ENCODE results near the gene CCDC7.

DNA sequence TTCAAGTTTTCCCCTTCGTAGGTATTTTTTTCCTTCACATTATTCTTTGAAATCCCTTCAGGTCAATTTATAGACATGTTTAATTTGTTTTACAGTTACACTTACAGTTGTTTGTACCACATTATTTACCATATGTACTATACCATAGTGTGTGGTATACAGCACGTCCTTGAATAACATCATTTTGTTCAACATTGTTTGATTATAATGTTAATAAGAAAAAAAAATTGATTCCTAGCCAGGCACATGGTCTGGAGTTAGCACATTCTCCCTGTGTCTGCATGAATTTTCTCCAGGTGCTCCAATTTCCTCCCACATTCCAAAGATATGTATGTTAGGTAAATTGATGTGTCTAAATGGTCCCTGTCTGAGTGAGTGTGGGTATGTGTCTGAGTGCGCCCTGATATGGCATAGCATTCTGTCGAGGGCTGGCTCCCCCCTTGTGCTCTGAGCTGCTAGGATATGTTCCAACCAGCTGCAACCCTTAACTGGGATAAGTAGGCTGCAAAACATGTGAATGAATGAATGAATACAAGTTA is 247.6 kb downstream of the CCDC7 start:
- TF ChIP-seq, protein P1, sequence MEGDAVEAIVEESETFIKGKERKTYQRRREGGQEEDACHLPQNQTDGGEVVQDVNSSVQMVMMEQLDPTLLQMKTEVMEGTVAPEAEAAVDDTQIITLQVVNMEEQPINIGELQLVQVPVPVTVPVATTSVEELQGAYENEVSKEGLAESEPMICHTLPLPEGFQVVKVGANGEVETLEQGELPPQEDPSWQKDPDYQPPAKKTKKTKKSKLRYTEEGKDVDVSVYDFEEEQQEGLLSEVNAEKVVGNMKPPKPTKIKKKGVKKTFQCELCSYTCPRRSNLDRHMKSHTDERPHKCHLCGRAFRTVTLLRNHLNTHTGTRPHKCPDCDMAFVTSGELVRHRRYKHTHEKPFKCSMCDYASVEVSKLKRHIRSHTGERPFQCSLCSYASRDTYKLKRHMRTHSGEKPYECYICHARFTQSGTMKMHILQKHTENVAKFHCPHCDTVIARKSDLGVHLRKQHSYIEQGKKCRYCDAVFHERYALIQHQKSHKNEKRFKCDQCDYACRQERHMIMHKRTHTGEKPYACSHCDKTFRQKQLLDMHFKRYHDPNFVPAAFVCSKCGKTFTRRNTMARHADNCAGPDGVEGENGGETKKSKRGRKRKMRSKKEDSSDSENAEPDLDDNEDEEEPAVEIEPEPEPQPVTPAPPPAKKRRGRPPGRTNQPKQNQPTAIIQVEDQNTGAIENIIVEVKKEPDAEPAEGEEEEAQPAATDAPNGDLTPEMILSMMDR (conservative IDR thresholded peaks at IDR 0.05; ENCODE audit: low read length) = no peak
- TF ChIP-seq EZH2phosphoT487 (IDR thresholded peaks at IDR 0.05; ENCODE audit: borderline replicate concordance) = no peak
